NCI-H1417 treated with DMSO at 0.1 percent for 48 hours (cell line): ENCODE measurements around the gene SH3D21.
A peak's percentile ranks its signal among the peaks of the same experiment; 100 is the strongest.

Experiments used
- DNase-seq: peaks from one replicate; lab custom pipeline; 2025; lab: John Stamatoyannopoulos, UW

The SH3D21 gene

DNA sequence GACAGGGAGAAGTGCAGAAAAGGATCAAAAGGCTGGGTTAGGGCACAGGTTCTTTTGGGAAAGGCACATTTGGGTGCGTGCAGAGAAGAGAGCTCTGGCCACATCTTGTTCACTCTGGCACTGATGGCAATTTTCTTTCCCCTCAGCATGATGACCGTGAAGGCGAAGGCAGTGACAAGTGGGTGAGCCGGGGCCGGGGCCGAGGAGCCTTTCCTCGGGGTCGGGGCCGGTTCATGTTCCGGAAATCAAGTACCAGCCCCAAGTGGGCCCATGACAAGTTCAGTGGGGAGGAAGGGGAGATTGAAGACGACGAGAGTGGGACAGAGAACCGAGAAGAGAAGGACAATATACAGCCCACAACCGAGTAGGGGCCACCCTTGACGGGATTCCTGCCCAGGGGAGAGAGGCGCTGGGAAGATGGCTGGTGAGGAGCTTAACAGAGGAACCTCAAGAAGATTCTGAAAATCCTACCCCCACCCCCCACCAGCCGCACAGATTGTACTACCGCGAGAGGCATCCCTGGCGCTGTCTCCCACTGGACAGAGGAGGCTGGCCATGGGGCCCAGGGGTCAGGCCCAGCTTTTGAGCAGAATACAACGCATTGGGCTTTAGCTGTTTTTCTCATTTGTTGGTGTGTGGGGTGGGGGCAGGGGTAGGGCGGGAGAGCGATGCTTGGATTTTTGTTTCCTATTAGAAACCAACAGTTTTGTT is 2.4 kb upstream of the SH3D21 start:
- no peak for DNase-seq

DNA sequence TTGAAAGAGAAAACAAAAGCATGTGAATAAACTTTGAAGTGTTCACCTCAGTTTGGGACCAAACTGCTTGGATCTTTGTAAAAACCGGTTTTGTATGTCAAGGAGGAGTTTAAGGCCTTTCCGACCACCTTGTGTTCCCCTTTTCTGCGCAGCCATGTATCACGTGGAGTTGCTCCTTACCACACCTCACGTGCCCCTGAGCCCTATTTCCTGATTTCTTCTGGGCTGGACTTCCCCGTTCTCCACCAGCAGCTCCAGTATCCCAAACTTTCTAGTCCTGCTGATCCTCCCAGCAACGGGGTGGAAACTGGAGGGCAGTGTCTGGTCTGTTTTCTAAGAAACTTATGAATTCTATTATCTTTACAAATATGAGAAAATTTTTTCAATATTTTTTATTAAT is 1.6 kb upstream of the SH3D21 start:
- no peak for DNase-seq

DNA sequence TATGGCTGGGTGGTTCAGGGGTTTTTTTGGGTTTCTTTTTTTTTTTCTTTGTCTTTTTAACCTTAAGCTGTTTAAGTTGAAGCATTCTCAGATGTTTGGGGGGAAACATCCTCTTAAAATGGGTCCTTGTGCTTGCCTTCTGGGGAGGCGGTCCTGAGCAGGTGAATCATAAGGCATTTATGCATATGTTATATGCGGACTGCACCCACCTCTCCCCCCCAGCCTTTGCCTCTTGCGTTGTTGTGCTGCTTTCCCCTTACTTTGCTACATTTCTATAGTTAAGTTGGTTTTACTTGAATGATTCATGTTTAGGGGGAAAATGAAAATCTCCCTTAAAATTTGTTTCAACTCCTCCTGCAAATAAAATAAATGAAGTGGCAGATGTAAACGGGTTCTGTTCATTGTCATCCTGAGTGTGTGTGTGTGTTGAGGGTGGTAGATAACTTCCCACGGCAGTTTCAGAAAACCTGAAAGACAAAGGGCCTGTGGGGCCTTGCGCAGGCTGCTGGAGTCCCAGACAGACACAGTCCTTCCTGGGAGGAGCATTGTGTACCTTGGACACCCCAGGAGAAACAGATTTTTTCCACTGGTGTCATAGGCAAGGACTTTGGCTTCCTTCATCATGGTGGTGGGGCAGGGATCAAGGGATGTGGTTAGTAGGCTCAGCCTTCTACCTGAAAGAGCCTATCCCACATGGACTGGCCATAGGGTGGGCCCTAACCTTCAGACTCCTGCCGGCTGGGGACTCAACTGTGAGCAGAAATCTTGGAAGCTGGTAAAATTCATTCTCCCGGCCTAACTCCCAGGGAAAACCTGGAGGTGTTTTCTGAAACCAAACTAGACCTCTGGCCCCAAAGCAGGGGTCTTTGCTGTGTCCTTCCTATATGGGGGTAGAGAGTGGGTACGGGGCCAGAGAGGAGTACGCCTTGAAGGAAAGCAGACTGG is 926 bp upstream of the SH3D21 start:
- no peak for DNase-seq

DNA sequence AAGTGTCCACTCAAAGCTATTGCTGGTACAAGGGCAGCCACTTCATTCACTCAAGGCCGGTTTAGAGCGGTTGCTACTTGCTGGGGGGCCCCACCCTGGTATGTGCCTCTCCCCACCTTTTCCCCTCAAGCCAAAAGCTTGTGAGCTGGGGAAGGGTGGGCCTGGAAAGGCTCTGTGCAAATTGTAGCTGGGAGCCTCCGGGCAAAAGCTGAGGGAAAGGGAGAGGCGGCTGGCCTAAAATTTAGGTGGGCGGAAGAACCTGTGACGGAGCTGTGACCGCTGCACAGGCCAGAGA is 306 bp upstream of the SH3D21 start:
- no peak for DNase-seq

DNA sequence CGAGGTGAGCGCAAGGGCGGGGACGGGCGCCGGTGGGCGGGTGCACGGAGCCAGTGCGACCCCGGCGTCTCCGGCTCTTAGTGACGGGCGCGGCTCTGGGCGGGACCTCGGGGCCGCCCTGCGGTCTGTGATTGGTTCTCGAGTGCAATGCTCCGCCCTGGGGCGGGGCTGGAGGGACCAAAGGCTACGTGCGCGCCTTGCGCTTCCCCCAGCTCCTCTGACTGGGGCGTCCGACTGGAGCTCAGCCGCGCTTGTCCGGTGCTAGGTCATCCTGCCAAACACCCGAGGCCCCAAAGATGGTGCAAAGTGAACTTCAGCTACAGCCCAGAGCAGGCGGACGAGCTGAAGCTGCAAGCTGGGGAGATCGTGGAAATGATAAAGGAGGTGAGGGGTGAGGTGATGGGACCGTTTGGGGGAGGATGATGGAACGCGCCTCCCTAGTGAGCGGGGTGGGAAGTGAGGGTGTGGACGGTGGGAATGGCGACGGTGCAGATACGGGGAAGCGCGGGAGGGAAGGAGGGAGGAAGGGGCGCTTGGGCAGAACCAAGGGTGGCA is 811 bp downstream of the SH3D21 start:
- peak; percentile 70 for DNase-seq

DNA sequence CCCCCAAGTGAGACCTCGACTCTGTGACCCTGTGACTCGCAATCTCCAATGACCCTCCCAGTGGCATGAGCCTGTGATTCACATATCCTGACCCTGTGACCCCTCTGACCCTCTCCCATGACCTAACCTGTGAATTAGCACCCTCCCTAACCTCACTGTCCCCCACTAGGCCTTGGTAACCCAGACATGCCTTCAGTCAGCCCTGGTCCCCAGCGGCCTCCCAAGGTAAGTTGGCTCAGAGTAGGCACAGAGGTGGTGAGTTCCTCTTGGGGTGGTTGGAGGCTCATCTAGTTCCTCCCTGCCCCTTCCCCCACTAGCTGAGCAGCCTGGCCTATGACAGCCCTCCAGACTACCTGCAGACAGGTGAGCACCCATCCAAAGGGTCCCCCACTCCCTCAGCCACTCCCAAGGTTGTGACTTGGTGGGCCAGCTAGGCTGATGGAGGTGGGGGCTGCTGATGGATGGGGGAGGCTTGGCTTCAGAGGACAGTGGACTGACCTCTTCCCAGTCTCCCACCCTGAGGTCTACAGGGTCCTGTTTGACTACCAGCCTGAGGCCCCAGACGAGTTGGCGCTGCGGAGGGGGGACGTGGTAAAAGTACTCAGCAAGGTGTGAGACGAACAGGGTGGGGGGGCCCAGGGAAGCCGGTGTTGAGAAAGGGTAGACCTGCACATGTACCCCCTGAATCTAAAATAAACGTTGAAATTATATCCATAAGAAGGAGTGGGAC is 1.6 kb downstream of the SH3D21 start:
- no peak for DNase-seq

DNA sequence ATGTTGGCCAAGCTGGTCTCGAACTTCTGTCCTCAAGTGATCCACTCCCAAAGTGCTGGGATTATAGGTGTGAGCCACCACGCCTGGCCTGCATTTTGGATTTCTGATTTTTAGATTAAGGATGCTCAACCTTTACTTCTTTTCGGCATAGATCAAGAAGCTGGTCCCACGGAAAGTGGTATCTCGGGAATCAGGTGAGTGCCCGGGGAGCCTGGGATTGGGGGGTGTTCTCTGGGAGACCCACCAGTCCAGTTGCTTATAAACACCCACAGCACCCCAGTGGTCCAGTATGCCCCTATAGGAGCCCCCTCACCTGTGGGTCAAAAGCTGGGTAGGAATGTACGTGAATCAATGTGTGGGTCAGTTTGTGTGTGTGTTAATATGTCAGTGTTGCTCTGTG is 3.2 kb downstream of the SH3D21 start:
- DNase-seq: no peak

DNA sequence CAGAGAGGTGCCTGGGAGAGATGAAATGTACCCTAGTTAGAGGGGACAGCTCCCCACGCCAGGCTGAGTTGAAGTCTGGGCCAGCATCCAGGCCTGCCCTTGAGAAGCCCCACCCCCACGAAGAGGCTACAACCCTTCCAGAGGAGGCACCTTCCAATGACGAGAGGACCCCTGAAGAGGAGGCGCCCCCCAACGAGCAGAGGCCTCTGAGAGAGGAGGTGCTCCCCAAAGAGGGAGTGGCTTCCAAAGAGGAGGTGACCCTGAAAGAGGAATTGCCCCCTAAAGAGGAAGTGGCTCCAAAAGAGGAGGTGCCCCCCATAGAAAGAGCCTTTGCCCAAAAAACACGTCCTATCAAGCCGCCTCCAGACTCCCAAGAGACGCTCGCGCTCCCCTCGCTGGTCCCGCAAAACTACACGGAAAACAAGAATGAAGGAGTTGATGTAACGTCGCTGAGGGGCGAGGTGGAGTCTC is 14.2 kb downstream of the SH3D21 start:
- DNase-seq: no peak

DNA sequence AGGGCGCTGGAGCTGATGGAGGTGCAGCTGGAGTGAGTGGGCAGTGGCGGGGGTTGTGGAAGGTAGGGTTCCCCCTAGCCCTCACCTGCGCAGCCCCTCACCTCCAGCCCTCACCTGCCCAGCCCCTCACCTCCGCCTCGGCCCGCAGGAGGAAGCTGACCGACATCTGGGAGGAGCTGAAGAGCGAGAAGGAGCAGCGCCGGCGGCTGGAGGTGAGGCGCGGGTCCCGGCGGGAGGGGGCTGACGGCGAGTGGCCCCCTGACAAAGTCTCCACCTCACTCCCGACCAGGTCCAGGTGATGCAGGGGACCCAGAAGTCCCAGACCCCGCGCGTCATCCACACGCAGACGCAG is 14.6 kb downstream of the SH3D21 start:
- no peak for DNase-seq

DNA sequence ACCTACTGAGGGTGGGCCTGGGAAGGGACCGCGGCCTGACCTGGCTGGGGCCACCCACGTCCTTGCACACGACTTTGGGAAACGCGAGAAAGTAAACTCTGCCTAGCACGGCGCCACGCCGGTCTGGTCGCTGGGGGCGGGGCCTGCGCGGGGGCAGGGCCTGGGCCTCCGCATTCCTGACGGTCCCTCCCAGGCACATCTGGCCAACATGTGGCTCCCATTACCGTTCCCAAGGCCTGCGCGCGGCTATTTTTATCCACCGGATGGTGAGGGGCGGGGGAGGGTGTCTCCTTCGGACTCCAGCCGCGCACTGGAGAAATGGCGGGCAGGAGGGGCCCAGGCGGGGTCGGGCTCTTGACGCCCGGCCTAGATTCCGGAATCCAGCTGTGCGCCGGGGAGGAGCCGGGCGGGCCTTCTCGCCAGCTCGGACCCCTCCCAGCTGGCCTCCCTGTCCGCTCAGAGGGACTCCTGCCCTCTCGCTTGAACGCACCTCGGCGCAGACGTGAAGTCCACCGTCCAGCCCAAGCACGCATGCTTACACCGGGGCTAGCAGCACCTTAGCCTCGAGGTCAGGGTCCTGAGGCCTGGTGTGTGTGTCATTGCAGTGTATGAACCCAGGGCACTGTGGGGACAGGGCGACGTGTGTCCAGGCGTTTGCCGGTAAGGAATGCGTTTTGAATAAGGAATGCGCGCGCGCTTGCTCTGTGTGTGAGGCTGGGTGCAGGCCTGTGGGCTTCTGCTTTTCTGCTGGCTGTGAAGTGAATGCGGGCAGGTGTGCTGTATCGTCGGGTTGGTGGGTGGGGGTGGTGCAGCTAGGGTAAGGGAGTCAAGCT is 15.2 kb downstream of the SH3D21 start:
- DNase-seq: no peak

DNA sequence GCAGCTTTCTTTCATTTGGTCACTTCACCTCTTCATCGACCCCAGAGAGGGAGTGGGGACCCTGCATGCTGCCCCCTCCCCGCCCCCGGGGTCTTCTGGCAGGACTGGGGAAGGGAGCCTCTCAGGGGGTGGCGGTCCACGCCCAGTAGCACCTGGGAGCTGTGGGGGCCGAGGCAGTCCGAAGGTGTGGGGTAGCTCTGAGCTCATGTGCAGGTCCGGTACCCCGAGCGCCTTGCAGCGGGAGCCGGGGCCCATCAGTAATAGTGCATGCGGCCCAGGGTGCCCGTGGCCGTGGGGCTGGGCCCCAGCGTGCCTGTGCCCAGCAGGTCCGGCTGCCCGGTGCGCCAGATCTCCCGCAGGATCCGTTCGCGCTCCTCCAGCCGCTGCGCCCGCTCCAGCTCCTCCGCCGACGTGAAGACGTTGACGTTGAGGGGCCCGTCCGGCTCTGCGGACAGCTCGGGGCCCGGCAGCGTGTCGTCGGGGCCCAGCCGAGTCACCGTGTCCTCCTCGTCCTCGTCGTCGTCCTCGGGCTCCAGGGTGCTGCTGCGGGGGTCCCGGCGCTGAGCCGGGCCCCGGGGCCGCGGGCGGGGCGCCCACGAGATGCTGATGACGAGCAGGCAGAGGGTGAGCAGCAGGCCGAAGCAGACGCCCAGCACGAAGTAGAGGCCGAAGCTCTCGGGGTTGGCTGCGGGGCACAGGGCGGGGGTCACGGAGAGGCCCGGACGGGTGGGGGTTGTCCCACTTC is 16.0 kb downstream of the SH3D21 start:
- no peak for DNase-seq

DNA sequence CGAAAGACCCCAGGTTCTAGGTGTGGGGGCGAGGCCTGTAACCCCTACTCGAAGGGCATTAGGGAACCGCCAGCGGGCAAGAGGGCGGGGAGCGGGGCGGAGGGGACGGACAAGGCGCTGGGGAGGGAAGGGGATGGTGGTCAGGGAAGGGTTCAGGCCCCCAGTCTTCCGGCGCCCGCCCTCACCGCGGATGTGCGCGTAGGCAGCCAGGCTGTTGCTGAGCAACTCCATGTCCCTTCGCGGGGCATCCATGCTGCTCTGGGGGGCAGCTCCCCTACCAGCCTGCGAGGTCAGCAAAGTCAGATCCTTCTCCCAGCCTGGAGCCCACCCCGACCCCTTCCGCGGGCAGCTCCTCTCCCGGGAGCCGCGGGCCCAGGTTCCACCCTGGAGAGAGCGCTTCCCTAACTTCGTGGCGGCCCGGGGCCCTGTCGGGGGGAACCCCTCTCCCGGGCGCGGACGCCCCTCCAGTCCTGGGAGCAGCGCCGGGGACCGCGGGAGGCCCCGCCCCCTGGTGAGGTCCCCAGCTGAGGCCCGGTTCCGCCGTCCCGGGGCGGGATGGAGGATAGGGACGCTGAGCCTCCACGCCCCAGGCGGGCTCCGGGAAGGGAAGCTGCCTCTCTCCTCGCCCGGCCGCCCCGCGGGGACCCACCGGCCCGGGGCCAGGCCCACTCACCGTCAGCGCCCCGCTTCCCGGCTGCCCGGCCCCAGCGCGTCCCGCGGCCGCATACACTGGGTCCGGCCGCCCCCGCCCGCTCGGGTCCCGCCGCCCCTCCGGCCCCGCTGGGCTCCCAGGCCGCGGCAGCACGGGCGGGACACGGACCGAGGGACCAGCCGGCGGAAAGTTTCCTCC is 16.8 kb downstream of the SH3D21 start:
- no peak for DNase-seq

DNA sequence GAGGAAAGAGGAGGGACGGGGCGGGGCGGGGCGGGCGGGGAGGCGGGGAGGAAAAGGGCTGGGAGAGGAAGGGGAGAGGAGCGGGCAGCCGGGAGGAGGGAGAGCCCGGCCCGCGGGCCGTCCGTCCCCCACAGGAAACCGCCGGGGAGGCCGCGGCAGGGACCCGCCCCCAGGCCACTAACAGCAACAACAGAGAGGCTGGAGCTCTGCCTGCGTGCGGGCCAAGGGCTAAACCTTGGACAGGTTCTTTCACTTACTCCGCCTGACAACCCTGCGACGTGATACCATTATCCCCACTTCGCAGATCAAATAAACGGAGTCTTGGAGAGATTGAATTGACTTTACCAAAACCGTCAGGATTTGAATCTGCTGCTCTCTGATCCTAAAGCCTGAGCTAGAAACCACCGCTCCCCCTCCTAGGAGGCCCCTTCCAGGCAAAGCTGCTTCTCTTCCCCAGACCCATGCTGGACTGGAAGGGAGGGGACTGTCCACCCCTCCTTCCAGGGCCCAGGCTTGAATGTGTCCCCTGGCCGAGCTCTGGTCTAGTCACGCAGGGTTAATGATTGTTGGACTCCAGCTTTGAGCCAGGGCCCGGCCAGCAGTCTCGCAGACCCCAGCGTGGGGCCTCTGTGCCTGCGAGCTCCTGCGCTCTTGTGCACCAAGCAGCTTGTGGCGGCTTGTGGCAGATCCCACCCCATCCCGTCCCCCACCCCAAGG is 17.6 kb downstream of the SH3D21 start, which contains the start of gene EVA1B:
Gene EVA1B (minus strand): TSS at position 10 of the 717 bp plus-strand sequence. CDS start 608 bp downstream, outside the sequence.
- DNase-seq: no peak

DNA sequence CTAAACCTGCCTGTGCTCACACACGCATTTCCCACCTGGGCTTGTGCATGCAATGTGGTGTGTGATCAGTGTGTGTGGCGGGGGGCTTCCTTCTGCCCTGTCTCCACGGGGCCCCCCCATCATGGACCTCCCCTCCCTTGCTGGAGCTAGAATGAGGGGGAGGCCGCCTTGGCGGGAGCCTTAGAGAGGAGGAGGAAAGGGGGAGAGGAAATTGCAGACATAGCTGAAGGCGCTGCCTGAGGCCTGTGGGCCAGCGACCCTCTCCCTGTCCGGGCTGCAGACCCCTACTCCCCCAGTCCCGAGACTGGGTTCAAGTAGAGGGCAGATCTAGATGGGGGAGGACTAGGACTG is 18.2 kb downstream of the SH3D21 start:
- no peak for DNase-seq

DNA sequence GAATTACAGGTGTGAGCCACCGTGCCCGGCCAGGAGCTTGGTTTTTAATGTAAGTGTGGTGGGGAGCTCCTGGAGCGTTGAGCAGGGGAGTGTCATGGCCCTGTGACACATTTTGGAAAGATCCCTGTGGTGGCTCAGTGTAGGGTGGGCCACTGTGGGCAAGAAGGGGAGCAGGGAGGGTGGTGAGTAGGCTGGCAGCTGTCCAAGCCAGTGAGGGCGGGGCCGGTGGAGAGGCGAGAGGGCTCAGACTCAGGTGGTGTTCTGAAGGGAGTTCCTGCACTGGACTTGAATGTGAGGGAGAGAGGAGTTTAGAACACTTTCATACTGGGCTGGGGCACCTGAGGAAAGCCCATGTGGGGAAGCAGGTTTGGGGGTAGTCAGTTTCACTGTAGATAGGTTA is 20.3 kb downstream of the SH3D21 start:
- DNase-seq: no peak

DNA sequence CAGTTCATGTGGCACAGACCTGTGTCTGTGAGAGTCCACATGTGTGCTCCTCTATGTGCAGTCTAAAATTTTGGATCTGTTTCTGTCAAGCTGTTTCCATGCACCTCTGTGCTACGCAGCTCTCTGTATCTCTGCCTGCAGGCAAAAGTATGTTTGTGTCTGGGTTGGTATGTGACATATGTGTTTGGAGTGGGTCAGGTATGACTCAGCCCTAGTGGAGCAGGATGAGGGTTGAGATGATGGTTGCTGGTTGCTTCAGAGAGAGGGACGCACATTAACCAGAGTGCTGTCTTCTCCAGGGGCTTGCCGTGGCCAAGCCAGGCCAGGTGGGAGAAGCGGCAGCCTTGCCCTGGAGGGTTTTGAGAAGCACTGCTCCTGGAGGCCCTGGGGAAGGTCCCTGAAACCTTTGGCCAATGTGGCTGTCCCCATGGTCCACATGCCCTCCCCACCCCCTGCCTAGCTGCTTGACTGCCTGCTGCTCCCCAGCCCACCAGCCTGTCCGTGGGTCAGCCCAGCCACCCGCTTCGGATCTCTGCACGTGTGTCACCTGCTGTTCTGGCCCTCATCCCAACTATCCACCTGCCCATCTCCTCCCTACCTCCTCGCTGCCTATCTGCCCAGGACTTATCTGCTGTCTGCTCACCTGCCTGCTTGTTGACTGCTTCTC is 21.4 kb downstream of the SH3D21 start:
- DNase-seq: no peak

DNA sequence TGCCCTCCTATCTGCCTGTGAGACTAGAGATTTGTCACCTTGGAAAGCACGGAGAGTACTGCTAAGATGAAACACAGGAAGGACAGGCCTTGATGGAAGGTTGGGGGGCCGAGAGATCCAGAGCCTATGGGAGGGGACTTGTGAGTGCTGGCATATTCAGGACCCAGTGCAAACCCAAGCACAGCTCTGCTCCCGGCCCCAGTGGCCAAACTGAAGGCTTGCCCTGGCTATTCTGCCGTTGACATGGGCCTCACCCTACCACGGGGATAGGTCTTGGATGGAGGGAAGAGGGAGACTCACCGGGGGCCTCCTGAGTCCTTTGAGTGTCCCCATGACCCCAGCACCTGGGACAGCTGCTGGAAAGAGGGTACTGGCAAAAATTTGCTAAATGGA is 21.9 kb downstream of the SH3D21 start:
- DNase-seq: no peak

DNA sequence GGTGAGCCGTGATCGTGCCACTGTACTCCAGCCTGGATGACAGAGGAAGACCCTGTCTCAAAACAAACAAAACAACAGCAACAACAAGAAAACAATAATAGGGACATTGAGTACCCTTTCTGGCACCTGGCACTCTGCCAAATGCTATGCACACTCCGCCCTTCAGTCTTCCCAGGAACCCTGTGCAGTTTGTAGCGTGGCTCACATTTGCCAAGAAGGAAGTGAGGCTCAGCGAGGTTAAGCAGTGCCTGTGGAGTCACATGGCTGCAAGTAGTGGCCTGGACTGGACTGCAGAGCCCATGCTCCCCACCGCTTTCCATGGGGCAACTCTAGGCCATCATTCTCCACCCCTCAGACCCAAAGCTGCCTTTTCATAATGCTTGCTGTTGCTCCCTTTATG is 22.5 kb downstream of the SH3D21 start:
- no peak for DNase-seq

DNA sequence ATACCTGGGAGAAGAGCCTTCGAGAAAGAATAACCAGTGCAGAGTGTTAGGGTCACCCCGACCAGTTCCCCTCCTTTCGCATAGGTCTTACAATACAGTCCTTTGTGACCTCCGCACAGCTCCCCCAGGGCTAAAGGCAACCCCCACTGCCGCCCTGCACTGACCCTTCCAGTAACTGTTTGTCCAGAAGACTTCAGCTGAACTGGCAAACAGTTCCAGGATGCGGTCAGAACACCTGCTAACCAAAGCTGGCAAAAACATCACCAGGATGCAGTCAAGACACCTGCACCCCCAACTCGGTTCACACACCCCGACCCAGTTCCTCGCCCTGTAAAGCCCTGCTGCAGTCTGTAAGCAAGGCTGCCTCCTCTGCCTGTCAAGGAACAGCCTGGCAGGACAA is 23.6 kb downstream of the SH3D21 start:
- no peak for DNase-seq
